Tibial nerve (tissue), 4 donors: ENCODE results near the gene UBE2R2.

Source experiments
- EP300 ChIP-seq, 2 donors: sonication (generic); formaldehyde crosslinking; IDR thresholded peaks; one replicate each; pipeline ENCODE4 v1.6.1; 2017; ENCODE audit warnings: antibody characterized with exemption in 2 of 2, mild to moderate bottlenecking in 1 of 2
- TF ChIP-seq, protein P1 (sequence below), 5 experiments: fragments of 200-600 bp in 3 of 5; fragments of 450-650 bp in 2 of 5; sonication (generic) in 3 of 5; IDR thresholded peaks; one replicate each; pipeline ENCODE4 v1.5.1; 2016 to 2019; ENCODE audit warnings: antibody characterized with exemption in 5 of 5, mild to moderate bottlenecking in 3 of 5, moderate library complexity in 2 of 5

DNA sequence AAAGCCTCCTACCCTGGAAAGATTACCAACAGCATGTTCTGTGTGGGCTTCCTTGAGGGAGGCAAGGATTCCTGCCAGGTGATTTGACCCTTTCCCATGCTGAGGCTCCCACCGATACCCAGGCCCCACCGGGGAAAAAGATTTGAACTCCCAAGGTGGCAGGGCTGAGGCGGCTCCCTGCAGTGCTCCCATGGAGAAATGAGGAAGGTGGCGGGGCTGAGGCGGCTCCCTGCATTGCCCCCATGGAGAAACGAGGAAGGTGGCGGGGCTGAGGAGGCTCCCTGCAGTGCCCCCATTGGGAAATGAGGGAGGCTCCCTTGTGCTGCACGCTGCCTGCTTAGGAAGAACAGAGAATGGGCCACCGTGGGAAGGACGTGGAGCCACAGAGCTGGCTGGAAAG lies 18.4 kb upstream of the UBE2R2 start:
- TF ChIP-seq, protein P1, sequence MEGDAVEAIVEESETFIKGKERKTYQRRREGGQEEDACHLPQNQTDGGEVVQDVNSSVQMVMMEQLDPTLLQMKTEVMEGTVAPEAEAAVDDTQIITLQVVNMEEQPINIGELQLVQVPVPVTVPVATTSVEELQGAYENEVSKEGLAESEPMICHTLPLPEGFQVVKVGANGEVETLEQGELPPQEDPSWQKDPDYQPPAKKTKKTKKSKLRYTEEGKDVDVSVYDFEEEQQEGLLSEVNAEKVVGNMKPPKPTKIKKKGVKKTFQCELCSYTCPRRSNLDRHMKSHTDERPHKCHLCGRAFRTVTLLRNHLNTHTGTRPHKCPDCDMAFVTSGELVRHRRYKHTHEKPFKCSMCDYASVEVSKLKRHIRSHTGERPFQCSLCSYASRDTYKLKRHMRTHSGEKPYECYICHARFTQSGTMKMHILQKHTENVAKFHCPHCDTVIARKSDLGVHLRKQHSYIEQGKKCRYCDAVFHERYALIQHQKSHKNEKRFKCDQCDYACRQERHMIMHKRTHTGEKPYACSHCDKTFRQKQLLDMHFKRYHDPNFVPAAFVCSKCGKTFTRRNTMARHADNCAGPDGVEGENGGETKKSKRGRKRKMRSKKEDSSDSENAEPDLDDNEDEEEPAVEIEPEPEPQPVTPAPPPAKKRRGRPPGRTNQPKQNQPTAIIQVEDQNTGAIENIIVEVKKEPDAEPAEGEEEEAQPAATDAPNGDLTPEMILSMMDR (IDR thresholded peaks at IDR 0.05): no peak
- no peak for TF ChIP-seq EP300 (IDR thresholded peaks at IDR 0.05)
